IMR-90 (cell line): Measurements from ENCODE around the gene KRTDAP.

Source experiments
- CEBPB ChIP-seq: IDR thresholded peaks from 2 replicates; pipeline ENCODE4 v1.6.1; 2012; ENCODE audit warnings: low read depth, low read length, improper control_type of control experiment
- CHD1 ChIP-seq: IDR thresholded peaks from 2 replicates; pipeline ENCODE4 v1.6.1; 2012; ENCODE audit warnings: low read depth, low read length, improper control_type of control experiment
- ELK1 ChIP-seq: fragments of 150-350 bp; IDR thresholded peaks from 2 replicates; pipeline ENCODE4 v1.6.1; 2016; ENCODE audit warnings: low read depth, mild to moderate bottlenecking, low read length, moderate library complexity, borderline replicate concordance
- MAFK ChIP-seq: IDR thresholded peaks from 2 replicates; pipeline ENCODE4 v1.6.1; 2012; ENCODE audit warnings: low read depth, low read length, improper control_type of control experiment
- MXI1 ChIP-seq: IDR thresholded peaks from 2 replicates; pipeline ENCODE4 v1.6.1; 2012; ENCODE audit warnings: low read depth, mild to moderate bottlenecking, low read length, moderate library complexity, borderline replicate concordance
- POLR2A ChIP-seq: IDR thresholded peaks from 2 replicates; pipeline ENCODE4 v1.6.1; 2012; ENCODE audit warnings: mild to moderate bottlenecking, low read depth, low read length
- RCOR1 ChIP-seq: IDR thresholded peaks from 2 replicates; pipeline ENCODE4 v1.6.1; 2012; ENCODE audit warnings: mild to moderate bottlenecking, low read length, improper control_type of control experiment; ENCODE audit not compliant: insufficient replicate concordance
- RFX5 ChIP-seq: IDR thresholded peaks from 2 replicates; pipeline ENCODE4 v1.8.0; 2012; ENCODE audit warnings: low read depth, mild to moderate bottlenecking, low read length, moderate library complexity
- SMC3 ChIP-seq: fragments of 150-350 bp; IDR thresholded peaks from 2 replicates; pipeline ENCODE4 v1.6.1; 2016; ENCODE audit warnings: low read depth, mild to moderate bottlenecking, antibody characterized with exemption, low read length, moderate library complexity
- USF2 ChIP-seq: fragments of 150-350 bp; IDR thresholded peaks from 2 replicates; pipeline ENCODE4 v1.6.1; 2017; ENCODE audit warnings: mild to moderate bottlenecking, antibody characterized with exemption, low read length, low read depth
- TF ChIP-seq, protein P1 (sequence below): conservative IDR thresholded peaks from 2 replicates; pipeline ENCODE4 v1.5.1; 2012; ENCODE audit warnings: mild to moderate bottlenecking, low read depth, low read length, improper control_type of control experiment

DNA sequence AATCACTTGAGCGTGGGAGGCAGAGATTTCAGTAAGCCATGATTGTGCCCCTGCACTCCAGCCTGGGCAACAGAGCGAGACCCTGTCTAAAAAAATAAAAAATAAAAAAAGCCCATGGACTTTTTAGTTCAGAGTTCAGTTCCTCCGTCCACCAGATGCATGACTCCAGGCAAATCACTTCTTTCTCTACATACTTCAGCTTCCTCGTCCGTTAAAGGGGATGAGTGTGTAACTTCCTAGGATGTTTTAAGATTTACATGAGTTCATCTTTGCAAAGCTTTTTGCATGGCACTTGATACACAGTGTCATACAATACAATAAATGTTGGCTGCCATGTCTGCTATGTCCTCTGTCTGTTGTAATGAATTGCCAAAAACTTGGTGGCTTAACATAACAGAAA, 52.2 kb downstream of the KRTDAP start:
- TF ChIP-seq POLR2A (no peak), MAFK (no peak), SMC3 (no peak), USF2 (no peak), RCOR1 (no peak), CEBPB (no peak), ELK1 (no peak), CHD1 (no peak), MXI1 (no peak), RFX5 (no peak)
- TF ChIP-seq, protein P1, sequence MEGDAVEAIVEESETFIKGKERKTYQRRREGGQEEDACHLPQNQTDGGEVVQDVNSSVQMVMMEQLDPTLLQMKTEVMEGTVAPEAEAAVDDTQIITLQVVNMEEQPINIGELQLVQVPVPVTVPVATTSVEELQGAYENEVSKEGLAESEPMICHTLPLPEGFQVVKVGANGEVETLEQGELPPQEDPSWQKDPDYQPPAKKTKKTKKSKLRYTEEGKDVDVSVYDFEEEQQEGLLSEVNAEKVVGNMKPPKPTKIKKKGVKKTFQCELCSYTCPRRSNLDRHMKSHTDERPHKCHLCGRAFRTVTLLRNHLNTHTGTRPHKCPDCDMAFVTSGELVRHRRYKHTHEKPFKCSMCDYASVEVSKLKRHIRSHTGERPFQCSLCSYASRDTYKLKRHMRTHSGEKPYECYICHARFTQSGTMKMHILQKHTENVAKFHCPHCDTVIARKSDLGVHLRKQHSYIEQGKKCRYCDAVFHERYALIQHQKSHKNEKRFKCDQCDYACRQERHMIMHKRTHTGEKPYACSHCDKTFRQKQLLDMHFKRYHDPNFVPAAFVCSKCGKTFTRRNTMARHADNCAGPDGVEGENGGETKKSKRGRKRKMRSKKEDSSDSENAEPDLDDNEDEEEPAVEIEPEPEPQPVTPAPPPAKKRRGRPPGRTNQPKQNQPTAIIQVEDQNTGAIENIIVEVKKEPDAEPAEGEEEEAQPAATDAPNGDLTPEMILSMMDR = no peak
